OCI-LY1 (cell line): ENCODE data around the gene STUM.

Experiments
- H2AFZ ChIP-seq: fragments of 200-600 bp; sonication (generic), shearing (Covaris generic); 2 replicates; pipeline ENCODE4 v1.6.0; 2014; ENCODE audit warnings: antibody characterized with exemption, mild to moderate bottlenecking, low read length
- H3F3A ChIP-seq: fragments of 200-600 bp; sonication (generic), shearing (Covaris generic); 2 replicates; pipeline ENCODE4 v1.6.0; 2014; ENCODE audit warnings: mild to moderate bottlenecking, antibody characterized with exemption, low read length, moderate library complexity; ENCODE audit not compliant: insufficient read depth
- H3K27ac ChIP-seq: fragments of 200-600 bp; sonication (generic); 2 replicates; pipeline ENCODE4 v1.5.1; 2014; ENCODE audit warnings: low read length, mixed run types, mild to moderate bottlenecking, low read depth; ENCODE audit not compliant: poor library complexity, severe bottlenecking
- H3K27me3 ChIP-seq: fragments of 200-600 bp; sonication (generic); 2 replicates; pipeline ENCODE4 v1.6.0; 2014; ENCODE audit warnings: antibody characterized with exemption, mild to moderate bottlenecking, low read length, moderate library complexity; ENCODE audit not compliant: insufficient read depth
- H3K36me3 ChIP-seq: fragments of 200-600 bp; sonication (generic); 2 replicates; pipeline ENCODE4 v1.6.1; 2014; ENCODE audit warnings: mild to moderate bottlenecking, antibody characterized with exemption, low read length, moderate library complexity, mixed read lengths; ENCODE audit not compliant: insufficient read depth
- H3K4me1 ChIP-seq: fragments of 200-600 bp; sonication (generic); 2 replicates; pipeline ENCODE4 v1.5.1; 2014; ENCODE audit warnings: mild to moderate bottlenecking, low read length, moderate library complexity; ENCODE audit not compliant: insufficient read depth, severe bottlenecking
- H3K4me2 ChIP-seq: fragments of 200-600 bp; sonication (generic), shearing (Covaris generic); 2 replicates; pipeline ENCODE4 v1.6.1; 2014; ENCODE audit warnings: low read length
- H3K4me3 ChIP-seq: fragments of 200-600 bp; sonication (generic); 2 replicates; pipeline ENCODE4 v1.5.1; 2014; ENCODE audit warnings: low read length, low read depth, mild to moderate bottlenecking, mixed read lengths; ENCODE audit not compliant: poor library complexity, severe bottlenecking
- H3K79me2 ChIP-seq: fragments of 200-600 bp; shearing (Covaris generic); 2 replicates; pipeline ENCODE4 v1.6.1; 2016; ENCODE audit warnings: mixed run types, low read length, mixed read lengths; ENCODE audit not compliant: insufficient read depth
- H3K9ac ChIP-seq: fragments of 200-600 bp; sonication (generic), shearing (Covaris generic); 2 replicates; pipeline ENCODE4 v1.6.1; 2014; ENCODE audit warnings: mild to moderate bottlenecking, low read length, mixed read lengths
- H3K9me2 ChIP-seq: fragments of 200-600 bp; sonication (generic), shearing (Covaris generic); 2 replicates; pipeline ENCODE4 v1.6.1; 2014; ENCODE audit warnings: low read depth, mild to moderate bottlenecking, low read length, mixed read lengths
- H3K9me3 ChIP-seq: fragments of 200-600 bp; shearing (Covaris generic); 2 replicates; pipeline ENCODE4 v1.6.1; 2014; ENCODE audit warnings: low read length, mixed read lengths
- H4K20me1 ChIP-seq: fragments of 200-600 bp; sonication (generic), shearing (Covaris generic); 2 replicates; pipeline ENCODE4 v1.6.0; 2016; ENCODE audit warnings: mild to moderate bottlenecking, low read length; ENCODE audit not compliant: insufficient read depth
- CTCF ChIP-seq: fragments of 200-600 bp; sonication (generic), shearing (Covaris generic); IDR thresholded peaks from 2 replicates; pipeline ENCODE4 v1.5.1; 2017; ENCODE audit warnings: mild to moderate bottlenecking, antibody characterized with exemption, low read length, moderate library complexity, mixed read lengths
- EZH2 ChIP-seq: fragments of 200-600 bp; sonication (generic), shearing (Covaris generic); IDR thresholded peaks from 2 replicates; pipeline ENCODE4 v1.8.0; 2017; ENCODE audit warnings: borderline replicate concordance, mixed run types, mild to moderate bottlenecking, antibody characterized with exemption, low read length, moderate library complexity, mixed read lengths

The STUM gene

GRCh38 chr1:226607268-226607660 is 58.7 kb downstream of the STUM start:
- Histone ChIP-seq H3K27me3 (peaks cover 4% of the 10 kb centered on the region; the same call in 1 of the 2 replicates), H3K9me3 (no peaks in the 10 kb centered on the region)

GRCh38 chr1:226607821-226608220 is 59.3 kb downstream of the STUM start:
- Histone ChIP-seq H3K4me1 (no peaks in the 10 kb centered on the region), H3K27me3 (0 out of 2 replicates have a peak, but pooled peaks cover 4% of the 10 kb centered on the region), H3K79me2 (no peaks in the 10 kb centered on the region), H3K4me2 (no peak overlapping the region), H3K9ac (no peak overlapping the region), H3K4me3 (no peak overlapping the region), H3K36me3 (no peaks in the 10 kb centered on the region), H3K9me2 (no peaks in the 10 kb centered on the region), H2AFZ (no peak overlapping the region), H4K20me1 (no peaks in the 10 kb centered on the region), H3K9me3 (no peaks in the 10 kb centered on the region), H3F3A (no peaks in the 10 kb centered on the region), H3K27ac (no peak overlapping the region)
- no peak for TF ChIP-seq CTCF
- TF ChIP-seq EZH2: no peak

More at GRCh38 chr1:226607268-226607660, 58.7 kb downstream of the STUM start:
- Histone ChIP-seq H3K9me2 (no peaks in the 10 kb centered on the region), H3K4me3 (no peak overlapping the region), H3K36me3 (no peaks in the 10 kb centered on the region), H3K4me1 (no peaks in the 10 kb centered on the region), H4K20me1 (no peaks in the 10 kb centered on the region), H2AFZ (no peak overlapping the region), H3K79me2 (no peaks in the 10 kb centered on the region), H3K27ac (no peak overlapping the region), H3K9ac (no peak overlapping the region), H3K4me2 (no peak overlapping the region), H3F3A (no peaks in the 10 kb centered on the region)
- TF ChIP-seq EZH2 (no peak), CTCF (no peak)

- no peaks in the 10 kb centered on the region for H3K4me1 ChIP-seq
- no peak overlapping the region for H2AFZ ChIP-seq
- no peaks in the 10 kb centered on the region for H3F3A ChIP-seq
- H3K4me2 ChIP-seq: no peak overlapping the region
- H3K27me3 ChIP-seq: no peaks in the 10 kb centered on the region
- TF ChIP-seq CTCF (peak; percentile 87), EZH2 (no peak)
- no peak overlapping the region for H3K4me3 ChIP-seq
- H3K27ac ChIP-seq: no peak overlapping the region
- H3K9ac ChIP-seq: no peak overlapping the region
- H3K9me2 ChIP-seq: no peaks in the 10 kb centered on the region
- H3K79me2 ChIP-seq: no peaks in the 10 kb centered on the region
- H4K20me1 ChIP-seq: no peaks in the 10 kb centered on the region
- H3K36me3 ChIP-seq: no peaks in the 10 kb centered on the region
- H3K9me3 ChIP-seq: no peaks in the 10 kb centered on the region
These were observed 60.3 kb downstream of the STUM start for GRCh38 chr1:226608699-226609505.
